NCI-H1092 treated with DMSO at 0.1 percent for 48 hours (cell line): Measurements from ENCODE around the gene KIF26A.

ENCODE experiments used
- DNase-seq: peaks from one replicate; lab custom pipeline; 2025; lab: John Stamatoyannopoulos, UW

Gene KIF26A

GRCh38 chr14:104222396-104223036 is 84.1 kb downstream of the KIF26A start:
- DNase-seq = no peak

- peak; percentile 11 for DNase-seq
Observed at GRCh38 chr14:104223101-104224041, 85.0 kb downstream of the KIF26A start.

- DNase-seq = no peak
Observed at GRCh38 chr14:104224131-104224505, 85.7 kb downstream of the KIF26A start.

GRCh38 chr14:104224506-104225277 is 86.3 kb downstream of the KIF26A start:
- no peak for DNase-seq

GRCh38 chr14:104225278-104226190 is 87.1 kb downstream of the KIF26A start:
- DNase-seq = peak; percentile 18

GRCh38 chr14:104226421-104227383 is 88.3 kb downstream of the KIF26A start:
- DNase-seq = no peak

GRCh38 chr14:104227806-104228205 is 89.4 kb downstream of the KIF26A start:
- no peak for DNase-seq

GRCh38 chr14:104228221-104228620 is 89.8 kb downstream of the KIF26A start:
- no peak for DNase-seq

GRCh38 chr14:104228716-104229533 is 90.5 kb downstream of the KIF26A start:
- no peak for DNase-seq

GRCh38 chr14:104229534-104230055 is 91.2 kb downstream of the KIF26A start:
- peak; percentile 45 for DNase-seq

GRCh38 chr14:104230119-104230815 is 91.9 kb downstream of the KIF26A start:
- no peak for DNase-seq
